GM23248 (cell line): Measurements from ENCODE around the gene PTPRN2. TPM values are rescaled to one million over a fixed set of nuclear protein-coding genes. Genes with fewer than 3 reads are reported as not detected.
"Not testable (repeated sequence)": the region's sequence is repeated elsewhere in the genome, so short reads cannot be mapped to it uniquely, and the experiment has no call there.

Source experiments
- DNase-seq: peaks from one replicate; pipeline ENCODE4 v3.0.0-alpha.2; 2015
- H2AFZ ChIP-seq: fragments of 200-600 bp; sonication (generic); 2 replicates; pipeline ENCODE4 v1.6.1; 2016; ENCODE audit warnings: antibody characterized with exemption
- H3F3A ChIP-seq: fragments of 200-600 bp; sonication (generic); 2 replicates; pipeline ENCODE4 v1.6.1; 2016; ENCODE audit warnings: mild to moderate bottlenecking, antibody characterized with exemption, mixed run types; ENCODE audit not compliant: insufficient read depth
- H3K27ac ChIP-seq: fragments of 200-600 bp; sonication (generic); 2 replicates; pipeline ENCODE4 v1.5.1; 2016; ENCODE audit warnings: mild to moderate bottlenecking
- H3K27me3 ChIP-seq: fragments of 200-600 bp; sonication (generic); replicated peaks from 2 replicates; pipeline ENCODE4 v1.6.1; 2016; ENCODE audit warnings: mild to moderate bottlenecking; ENCODE audit not compliant: insufficient read depth
- H3K36me3 ChIP-seq: fragments of 200-600 bp; sonication (generic); 2 replicates; pipeline ENCODE4 v1.6.1; 2016; ENCODE audit warnings: low read depth, mild to moderate bottlenecking
- H3K4me1 ChIP-seq: fragments of 200-600 bp; sonication (generic); 2 replicates; pipeline ENCODE4 v1.6.1; 2016; ENCODE audit warnings: mild to moderate bottlenecking; ENCODE audit not compliant: insufficient read depth
- H3K4me2 ChIP-seq: fragments of 200-600 bp; sonication (generic); one replicate; pipeline ENCODE4 v1.6.1; 2016; ENCODE audit warnings: mild to moderate bottlenecking; ENCODE audit not compliant: unreplicated experiment
- H3K4me3 ChIP-seq: fragments of 200-600 bp; sonication (generic); 2 replicates; pipeline ENCODE4 v1.5.1; 2016; ENCODE audit warnings: mild to moderate bottlenecking
- H3K79me2 ChIP-seq: fragments of 200-600 bp; sonication (generic); 2 replicates; pipeline ENCODE4 v1.6.1; 2016; ENCODE audit warnings: mild to moderate bottlenecking; ENCODE audit not compliant: insufficient read depth
- H3K9ac ChIP-seq: fragments of 200-600 bp; sonication (generic); 2 replicates; pipeline ENCODE4 v1.6.1; 2016; ENCODE audit warnings: mild to moderate bottlenecking
- H3K9me2 ChIP-seq: fragments of 200-600 bp; sonication (generic); 2 replicates; pipeline ENCODE4 v1.6.1; 2016; ENCODE audit warnings: mixed run types, mild to moderate bottlenecking, moderate library complexity; ENCODE audit not compliant: insufficient read depth
- H3K9me3 ChIP-seq: fragments of 200-600 bp; sonication (generic); one replicate; pipeline ENCODE4 v1.6.1; 2017; ENCODE audit warnings: low read depth
- H4K20me1 ChIP-seq: fragments of 200-600 bp; sonication (generic); 2 replicates; pipeline ENCODE4 v1.6.0; 2016; ENCODE audit not compliant: insufficient read depth
- EZH2 ChIP-seq: fragments of 200-600 bp; sonication (generic); IDR thresholded peaks from 2 replicates; pipeline ENCODE4 v1.6.1; 2018; ENCODE audit warnings: antibody characterized with exemption, mild to moderate bottlenecking; ENCODE audit not compliant: insufficient read depth, poor library complexity, severe bottlenecking
- EZH2phosphoT487 ChIP-seq: fragments of 200-600 bp; sonication (generic); IDR thresholded peaks from 2 replicates; pipeline ENCODE4 v1.6.1; 2018; ENCODE audit warnings: antibody characterized with exemption, moderate library complexity, mild to moderate bottlenecking, low read depth; ENCODE audit not compliant: insufficient read depth
- WGBS, 2 experiments: methylation state at CpG; one replicate each; pipeline ENCODE4 v1.1.6; 2015 to 2017; ENCODE audit warnings: low lambda C conversion rate in 2 of 2, low coverage in 1 of 2; ENCODE audit errors: missing lambda C conversion rate in 2 of 2; 5-methylcytosine and 5-hydroxymethylcytosine counted together
- in situ Hi-C: fragments of 300-500 bp; cut with MboI; formaldehyde crosslinking; loops from 2 replicates; pipeline ENCODE4 v1.15.0; 2020
- polyA plus RNA-seq: library from polyadenylated mRNA; unstranded; fragments of >200 nt; fragmentation: Nextera tagmentation; extraction: Ambion mirVana; gene quantifications from 2 replicates; pipeline ENCODE4 v1.2.1, GENCODE V29; 2016
- total RNA-seq: library from RNA; depleted of rRNA; stranded (reverse); fragments of >200 nt; shearing (Covaris generic); gene quantifications from 2 replicates; pipeline ENCODE4 v1.2.3, GENCODE V29; 2014

The PTPRN2 gene
- total and polyA plus RNA-seq, 2 experiments from 2014 or later: 0.13 TPM; not detected in 1

GRCh38 chr7:158164101-158165095 is 423.2 kb downstream of the PTPRN2 start:
- Histone ChIP-seq H3K79me2 (no peaks in the 10 kb centered on the region), H3K4me1 (no peaks in the 10 kb centered on the region), H3K36me3 (no peaks in the 10 kb centered on the region), H3K9ac (no peak overlapping the region), H3F3A (no peaks in the 10 kb centered on the region), H3K4me2 (no peak overlapping the region), H3K9me3 (no peaks in the 10 kb centered on the region), H3K27me3 (no peaks in the 10 kb centered on the region), H3K9me2 (no peaks in the 10 kb centered on the region), H2AFZ (no peak overlapping the region), H4K20me1 (no peaks in the 10 kb centered on the region), H3K4me3 (no peak overlapping the region), H3K27ac (no peak overlapping the region)
- no peak for DNase-seq
- no peak for TF ChIP-seq EZH2phosphoT487
- no peak for TF ChIP-seq EZH2
- 51 to 57% methylated on average over 57 to 66 of the region's 67 CpGs for WGBS, 2 experiments
- in situ Hi-C loops: no loop called here

- Histone ChIP-seq H3K4me3 (no peak overlapping the region), H3K79me2 (no peaks in the 10 kb centered on the region), H3F3A (no peaks in the 10 kb centered on the region), H3K27me3 (no peaks in the 10 kb centered on the region), H3K27ac (no peak overlapping the region), H3K9me2 (no peaks in the 10 kb centered on the region), H3K36me3 (no peaks in the 10 kb centered on the region), H3K4me1 (no peaks in the 10 kb centered on the region), H4K20me1 (no peaks in the 10 kb centered on the region), H3K9me3 (no peaks in the 10 kb centered on the region), H2AFZ (no peak overlapping the region), H3K9ac (no peak overlapping the region), H3K4me2 (no peak overlapping the region)
- DNase-seq: no peak
- 21 to 22% methylated on average over 5 of the region's 5 CpGs for WGBS, 2 experiments
- in situ Hi-C loops: no loop called here
- no peak for TF ChIP-seq EZH2phosphoT487
- TF ChIP-seq EZH2: no peak
These were observed 426.4 kb downstream of the PTPRN2 start for GRCh38 chr7:158161194-158161593.

GRCh38 chr7:158160199-158160598 is 427.4 kb downstream of the PTPRN2 start:
- H3K4me1 ChIP-seq: no peaks in the 10 kb centered on the region
- H2AFZ ChIP-seq: no peak overlapping the region
- no peak overlapping the region for H3K4me2 ChIP-seq
- no peak overlapping the region for H3K27ac ChIP-seq
- no peak overlapping the region for H3K4me3 ChIP-seq
- no peaks in the 10 kb centered on the region for H3F3A ChIP-seq
- no peaks in the 10 kb centered on the region for H3K27me3 ChIP-seq
- no peaks in the 10 kb centered on the region for H3K9me3 ChIP-seq
- in situ Hi-C loops: no loop called here
- H4K20me1 ChIP-seq: no peaks in the 10 kb centered on the region
- no peaks in the 10 kb centered on the region for H3K9me2 ChIP-seq
- H3K9ac ChIP-seq: no peak overlapping the region
- WGBS, 2 experiments: 23 to 28% methylated on average over 5 of the region's 5 CpGs
- no peaks in the 10 kb centered on the region for H3K36me3 ChIP-seq
- no peak for TF ChIP-seq EZH2
- TF ChIP-seq EZH2phosphoT487: no peak
- DNase-seq: no peak
- no peaks in the 10 kb centered on the region for H3K79me2 ChIP-seq

GRCh38 chr7:158157460-158157859 is 430.2 kb downstream of the PTPRN2 start:
- no peak overlapping the region for H2AFZ ChIP-seq
- no peaks in the 10 kb centered on the region for H3K27me3 ChIP-seq
- no peak overlapping the region for H3K4me3 ChIP-seq
- H3K79me2 ChIP-seq: no peaks in the 10 kb centered on the region
- no peaks in the 10 kb centered on the region for H3K4me1 ChIP-seq
- no peaks in the 10 kb centered on the region for H4K20me1 ChIP-seq
- no peak overlapping the region for H3K27ac ChIP-seq
- H3F3A ChIP-seq: no peaks in the 10 kb centered on the region
- H3K36me3 ChIP-seq: no peaks in the 10 kb centered on the region
- in situ Hi-C loops: no loop called here
- WGBS, 2 experiments: 40 to 43% methylated on average over 10 to 16 of the region's 16 CpGs
- no peaks in the 10 kb centered on the region for H3K9me3 ChIP-seq
- no peak overlapping the region for H3K4me2 ChIP-seq
- no peaks in the 10 kb centered on the region for H3K9me2 ChIP-seq
- no peak for TF ChIP-seq EZH2phosphoT487
- TF ChIP-seq EZH2: no peak
- DNase-seq: no peak
- no peak overlapping the region for H3K9ac ChIP-seq

- H3K9me2 ChIP-seq, H3K9ac ChIP-seq, in situ Hi-C loops, H3K9me3 ChIP-seq, H3K4me2 ChIP-seq, H4K20me1 ChIP-seq, H3F3A ChIP-seq, H3K36me3 ChIP-seq, DNase-seq, H2AFZ ChIP-seq, H3K27ac ChIP-seq, H3K4me1 ChIP-seq, H3K4me3 ChIP-seq, H3K79me2 ChIP-seq, H3K27me3 ChIP-seq: not testable (repeated sequence)
- 56% methylated on average over 12 to 17 of the region's 17 CpGs for WGBS, 2 experiments
These were observed 436.4 kb downstream of the PTPRN2 start for GRCh38 chr7:158151273-158151672.
